ENCODE data around the gene CFAP52.

- TF ChIP-seq, protein P1, sequence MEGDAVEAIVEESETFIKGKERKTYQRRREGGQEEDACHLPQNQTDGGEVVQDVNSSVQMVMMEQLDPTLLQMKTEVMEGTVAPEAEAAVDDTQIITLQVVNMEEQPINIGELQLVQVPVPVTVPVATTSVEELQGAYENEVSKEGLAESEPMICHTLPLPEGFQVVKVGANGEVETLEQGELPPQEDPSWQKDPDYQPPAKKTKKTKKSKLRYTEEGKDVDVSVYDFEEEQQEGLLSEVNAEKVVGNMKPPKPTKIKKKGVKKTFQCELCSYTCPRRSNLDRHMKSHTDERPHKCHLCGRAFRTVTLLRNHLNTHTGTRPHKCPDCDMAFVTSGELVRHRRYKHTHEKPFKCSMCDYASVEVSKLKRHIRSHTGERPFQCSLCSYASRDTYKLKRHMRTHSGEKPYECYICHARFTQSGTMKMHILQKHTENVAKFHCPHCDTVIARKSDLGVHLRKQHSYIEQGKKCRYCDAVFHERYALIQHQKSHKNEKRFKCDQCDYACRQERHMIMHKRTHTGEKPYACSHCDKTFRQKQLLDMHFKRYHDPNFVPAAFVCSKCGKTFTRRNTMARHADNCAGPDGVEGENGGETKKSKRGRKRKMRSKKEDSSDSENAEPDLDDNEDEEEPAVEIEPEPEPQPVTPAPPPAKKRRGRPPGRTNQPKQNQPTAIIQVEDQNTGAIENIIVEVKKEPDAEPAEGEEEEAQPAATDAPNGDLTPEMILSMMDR (IDR thresholded peaks at IDR 0.05) = no peak
- TF ChIP-seq POLR2A (IDR thresholded peaks at IDR 0.05) = no peak
These were observed 12.3 kb upstream of the CFAP52 start for GRCh38 chr17:9564104-9564503.

Measured in Peyer's patch (tissue), 4 donors.